GM11168 (cell line): ENCODE results near the gene ASB8.
"Not testable (repeated sequence)": the region's sequence is repeated elsewhere in the genome, so short reads cannot be mapped to it uniquely, and the experiment has no call there.

Source experiments
- in situ Hi-C: fragments of 300-500 bp; cut with MboI; formaldehyde crosslinking; loops from one replicate; pipeline ENCODE4 v1.12.0; 2022; ENCODE audit warnings: low sequenced_read_pairs; ENCODE audit not compliant: unreplicated experiment

The ASB8 gene

DNA sequence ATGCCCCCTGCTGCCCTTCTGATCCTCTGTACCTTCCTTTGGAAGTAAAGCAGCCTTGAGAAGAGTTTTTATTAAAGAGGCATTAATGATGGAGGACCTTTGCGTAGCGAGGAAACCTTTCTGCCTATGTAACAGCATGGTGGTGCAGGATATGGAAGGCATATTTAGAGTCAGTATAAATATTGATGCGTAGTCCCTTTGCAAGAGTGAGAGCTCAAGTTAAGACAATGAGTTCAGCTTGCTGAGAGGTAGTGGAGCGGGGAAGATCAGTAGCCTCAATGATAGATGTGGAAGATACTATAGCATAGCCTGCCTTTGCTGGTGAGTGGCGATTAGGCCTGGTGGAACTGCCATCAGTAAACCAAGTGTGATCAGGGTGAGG, 46.0 kb downstream of the ASB8 start:
- in situ Hi-C loops, result not testable (repeated sequence)

DNA sequence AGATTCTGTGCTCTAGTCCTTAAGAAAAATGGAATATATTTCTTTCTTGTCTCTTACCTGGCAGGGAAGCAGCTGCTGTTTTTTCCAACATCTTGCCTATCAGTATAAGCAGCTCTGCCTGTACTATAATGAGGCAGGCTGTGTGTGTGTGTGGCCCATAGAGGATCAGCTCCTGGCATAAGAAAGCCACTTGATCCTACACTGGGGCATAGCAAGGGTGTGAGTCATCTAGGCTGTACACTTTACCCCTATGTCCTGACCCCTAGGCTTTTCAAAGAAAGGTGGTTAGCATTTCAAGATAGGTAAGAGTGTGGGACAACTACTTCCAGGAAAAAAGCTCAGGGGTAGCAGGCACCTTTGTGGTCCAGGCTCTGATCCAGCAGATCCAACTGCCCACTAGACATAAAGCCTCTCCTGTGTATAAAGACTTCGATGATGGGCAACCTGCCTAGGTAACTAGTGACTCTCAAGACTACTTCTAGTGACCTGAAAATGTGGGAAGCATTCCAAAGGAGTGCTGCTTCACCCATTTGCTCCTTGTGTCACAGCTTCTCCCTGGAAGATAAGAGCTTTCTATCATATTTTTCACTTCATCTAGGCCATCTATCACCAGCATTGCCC, 46.5 kb downstream of the ASB8 start:
- in situ Hi-C loops, result no loop called here

DNA sequence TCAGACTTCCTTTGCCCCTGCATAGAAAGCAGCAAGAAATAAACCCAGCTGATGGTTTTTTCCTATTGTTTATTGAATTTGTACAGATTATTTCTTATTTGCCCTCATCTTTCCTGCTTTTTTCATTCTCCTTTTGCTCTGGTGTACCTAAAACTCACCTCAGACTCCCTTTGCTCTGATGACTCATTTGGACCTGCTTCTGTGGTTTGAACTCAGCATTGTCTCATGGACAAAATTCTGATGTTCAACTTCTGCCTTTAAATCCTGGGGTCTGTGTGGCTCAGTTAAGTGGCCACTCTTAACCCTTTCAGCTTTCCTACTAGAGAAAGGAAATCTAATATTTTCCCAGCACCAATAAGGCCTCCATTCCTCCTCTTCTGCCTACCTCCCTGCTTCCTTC, 47.9 kb downstream of the ASB8 start:
- in situ Hi-C loops, result no loop called here

DNA sequence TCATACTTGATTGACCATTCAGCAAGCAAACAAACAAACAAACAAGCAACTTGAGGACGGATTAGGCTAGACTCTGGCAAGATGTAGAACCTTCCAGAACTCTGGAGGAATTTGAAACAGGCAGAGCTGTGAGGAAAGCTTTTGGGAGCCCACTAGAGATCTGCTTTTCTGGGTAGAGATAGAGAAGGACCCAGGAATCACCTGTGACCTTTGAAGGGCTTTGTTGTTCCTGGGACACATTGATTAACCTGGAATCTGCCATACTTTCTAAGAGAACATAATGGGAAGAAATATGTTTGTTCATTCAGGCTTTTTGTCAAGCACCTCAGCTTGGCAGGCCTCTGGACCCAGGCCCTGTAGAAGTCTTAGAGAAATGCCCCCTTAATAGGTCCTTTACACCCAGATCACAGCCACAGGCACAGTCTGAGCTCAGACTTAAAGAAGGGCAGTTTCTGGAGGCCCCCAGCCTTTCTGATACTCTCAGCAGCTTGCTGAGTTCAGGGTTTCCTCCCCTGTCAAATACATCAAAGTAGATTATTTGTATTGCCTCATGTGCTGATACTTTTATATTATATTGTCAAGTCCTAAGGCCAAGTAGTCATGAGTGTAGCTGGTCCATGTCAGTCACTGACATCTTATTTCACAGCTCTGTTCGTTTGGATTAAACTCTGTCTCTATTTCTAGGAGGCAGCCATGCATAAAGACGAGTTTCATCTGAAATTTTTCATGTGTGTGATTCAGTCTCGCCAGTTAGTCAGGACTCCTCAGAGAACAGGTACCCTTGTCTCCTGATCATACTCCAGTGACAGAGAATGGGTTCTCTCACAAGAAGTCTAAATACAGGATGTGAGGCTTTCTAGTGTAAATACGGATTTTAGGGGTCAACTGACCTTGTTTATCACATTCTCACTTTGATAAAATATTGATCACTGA, 50.4 kb downstream of the ASB8 start:
- in situ Hi-C loops, result no loop called here

DNA sequence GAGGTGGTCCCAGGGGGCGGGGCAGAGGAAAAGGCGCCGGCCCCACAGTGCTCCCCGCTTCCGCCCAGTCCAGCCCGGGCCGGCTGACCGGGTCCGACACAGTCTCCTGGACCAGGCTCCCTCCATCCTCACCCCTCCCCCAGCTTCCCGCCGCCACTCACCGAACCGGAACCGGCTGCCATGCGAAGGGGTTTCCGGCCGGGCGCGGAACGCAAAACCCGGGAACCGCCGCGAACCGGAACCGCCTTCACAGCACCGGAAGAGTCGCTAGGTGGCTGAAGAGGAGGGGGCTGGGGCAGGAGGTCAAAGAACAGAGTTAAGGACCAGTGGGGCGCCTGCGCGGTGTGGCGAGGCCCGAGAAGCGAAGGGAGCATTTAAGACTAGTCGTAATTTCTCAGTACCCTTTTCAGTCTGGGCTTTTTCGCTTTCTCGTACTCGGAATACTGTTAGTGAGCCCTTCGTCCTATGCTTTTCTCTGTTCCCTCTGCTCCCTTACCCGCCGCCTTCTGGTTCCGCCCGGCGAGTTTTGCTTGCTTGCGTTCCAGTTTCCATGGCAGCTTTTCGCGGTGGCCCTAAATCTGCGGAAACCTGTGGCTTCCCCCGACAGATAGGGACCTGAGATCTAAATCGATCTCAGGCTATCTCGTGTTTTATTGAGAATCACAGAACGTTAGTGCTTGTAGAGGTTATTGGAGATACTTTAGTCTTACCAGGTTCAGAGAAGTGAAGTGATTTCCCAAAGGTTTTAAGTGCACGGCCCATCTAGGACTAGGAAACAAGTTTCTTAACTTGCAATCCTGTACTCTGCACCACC, 51.2 kb downstream of the ASB8 start, which contains the start of gene SENP1:
Gene SENP1 (minus strand): TSS at position 213 of the 814 bp plus-strand sequence. CDS start 4,607 bp downstream, outside the sequence.
- in situ Hi-C loops, result no loop called here

DNA sequence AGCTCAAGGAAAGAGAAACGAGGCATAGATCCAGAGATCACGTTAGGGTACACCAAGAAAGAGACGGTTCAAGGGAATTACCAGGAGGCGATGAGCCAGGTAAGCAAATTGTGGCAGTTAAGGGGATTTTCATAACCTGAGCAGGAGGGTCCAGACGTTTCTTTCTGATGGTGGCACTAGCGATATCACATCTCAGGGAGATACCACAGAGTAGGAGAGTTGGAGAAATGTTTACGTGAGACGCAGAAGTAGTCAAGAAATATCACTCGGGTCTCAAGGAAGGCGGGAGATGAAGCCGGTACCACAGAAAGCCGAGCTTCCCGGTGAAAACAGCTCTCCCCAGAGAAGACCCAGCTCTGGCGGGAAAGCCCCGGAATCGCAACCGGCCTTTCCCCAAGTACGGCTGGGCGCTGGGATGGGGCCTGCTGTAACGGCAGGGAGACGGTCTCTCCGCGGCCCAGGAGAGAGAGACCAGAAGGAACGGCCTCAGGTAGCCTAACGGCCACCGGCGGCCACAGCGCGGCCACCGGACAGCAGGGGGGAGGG, 51.9 kb downstream of the ASB8 start:
- in situ Hi-C loops, result no loop called here

DNA sequence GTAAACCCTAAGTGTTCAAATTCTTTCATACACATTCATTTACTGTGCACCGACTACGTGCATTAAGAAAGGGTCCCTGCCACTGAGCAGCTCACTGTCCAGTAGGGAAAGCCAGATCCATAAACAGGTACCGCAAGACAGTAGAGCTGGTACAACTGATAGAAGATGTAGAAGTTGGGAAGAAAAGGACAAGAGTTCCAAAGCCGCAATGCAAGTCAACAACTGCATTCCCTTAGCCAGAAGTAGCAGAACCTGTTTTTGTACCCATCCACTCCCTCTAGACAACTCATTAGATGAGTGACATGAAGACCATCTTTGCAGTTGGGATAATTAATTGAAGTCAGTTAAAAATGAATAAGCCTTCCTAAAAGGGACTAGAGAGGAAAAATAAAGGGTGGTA, 52.8 kb downstream of the ASB8 start:
- in situ Hi-C loops, result no loop called here
